Measurements from ENCODE around the gene BORCS5. TPM values are rescaled to one million over a fixed set of nuclear protein-coding genes. Genes with fewer than 3 reads are reported as not detected.
"Not testable (repeated sequence)": the region's sequence is repeated elsewhere in the genome, so short reads cannot be mapped to it uniquely, and the experiment has no call there.

The BORCS5 gene
- 6.4 and 10.0 TPM in 2 replicates for total RNA-seq (2014; rRNA removed; shearing (Covaris generic); ENCODE audit: low replicate concordance)

GRCh38 chr12:12356896-12357718 is at the start of gene BORCS5:
Gene BORCS5 (plus strand): TSS chr12:12357078. CDS start chr12:12357452, 374 bp downstream.
- no peaks in the 10 kb centered on the region for H3K9me2 ChIP-seq (replicated peaks; ENCODE audit: insufficient read depth, low read length)
- H3K9ac ChIP-seq (ENCODE audit: low read length), result peak within 1 kb of the TSS; percentile 92
- H3K4me2 ChIP-seq (ENCODE audit: low read depth, low read length, poor library complexity, severe bottlenecking), result peak within 1 kb of the TSS; percentile 86
- H2AFZ ChIP-seq (ENCODE audit: low read length), result peak within 1 kb of the TSS; percentile 90
- H3K27me3 ChIP-seq (ENCODE audit: low read length), result no peaks in the 10 kb centered on the region
- H3K4me3 ChIP-seq (ENCODE audit: low read length), result peak within 1 kb of the TSS; percentile 88
- H3K79me2 ChIP-seq (ENCODE audit: low read length), result peaks cover 13% of the 10 kb centered on the region; the same call in 1 of the 2 replicates
- no peaks in the 10 kb centered on the region for H3K36me3 ChIP-seq (ENCODE audit: insufficient read depth, low read length)
- DNase-seq, result peak; percentile 99
- peaks cover 20% of the 10 kb centered on the region for H3K4me1 ChIP-seq (ENCODE audit: low read length)
- no peaks in the 10 kb centered on the region; the same call in 1 of the 2 replicates for H4K20me1 ChIP-seq (ENCODE audit: insufficient read depth, low read depth, low read length)
- H3K27ac ChIP-seq (ENCODE audit: low read length), result peak within 1 kb of the TSS; percentile 82
- H3K9me3 ChIP-seq (ENCODE audit: low read length), result no peaks in the 10 kb centered on the region

- not testable (repeated sequence) for H3K27me3 ChIP-seq (ENCODE audit: low read length); H3K4me3 ChIP-seq (ENCODE audit: low read length); H3K79me2 ChIP-seq (ENCODE audit: low read length); H3K9me2 ChIP-seq (replicated peaks; ENCODE audit: insufficient read depth, low read length); H3K9ac ChIP-seq (ENCODE audit: low read length); H3K36me3 ChIP-seq (ENCODE audit: insufficient read depth, low read length); H3K4me1 ChIP-seq (ENCODE audit: low read length); H4K20me1 ChIP-seq (ENCODE audit: insufficient read depth, low read depth, low read length); DNase-seq; H2AFZ ChIP-seq (ENCODE audit: low read length); H3K4me2 ChIP-seq (ENCODE audit: low read depth, low read length, poor library complexity, severe bottlenecking); H3K9me3 ChIP-seq (ENCODE audit: low read length); H3K27ac ChIP-seq (ENCODE audit: low read length)
Observed at GRCh38 chr12:12310695-12311094, 46.2 kb upstream of the BORCS5 start.

- Histone ChIP-seq H3K4me1 (ENCODE audit: low read length) (no peaks in the 10 kb centered on the region), H3K4me3 (ENCODE audit: low read length) (no peak overlapping the region), H3K9ac (ENCODE audit: low read length) (no peak overlapping the region), H3K27ac (ENCODE audit: low read length) (no peak overlapping the region), H3K36me3 (ENCODE audit: insufficient read depth, low read length) (no peaks in the 10 kb centered on the region), H2AFZ (ENCODE audit: low read length) (no peak overlapping the region), H3K27me3 (ENCODE audit: low read length) (no peaks in the 10 kb centered on the region), H3K4me2 (ENCODE audit: low read depth, low read length, poor library complexity, severe bottlenecking) (no peak overlapping the region), H3K9me3 (ENCODE audit: low read length) (no peaks in the 10 kb centered on the region), H3K79me2 (ENCODE audit: low read length) (no peaks in the 10 kb centered on the region), H3K9me2 (replicated peaks; ENCODE audit: insufficient read depth, low read length) (no peaks in the 10 kb centered on the region), H4K20me1 (ENCODE audit: insufficient read depth, low read depth, low read length) (no peaks in the 10 kb centered on the region)
- DNase-seq, result no peak
Observed at GRCh38 chr12:12315838-12316237, 41.0 kb upstream of the BORCS5 start.

- no peak for DNase-seq
- Histone ChIP-seq H3K9me2 (replicated peaks; ENCODE audit: insufficient read depth, low read length) (no peaks in the 10 kb centered on the region), H3K27ac (ENCODE audit: low read length) (no peak overlapping the region), H3K9ac (ENCODE audit: low read length) (no peak overlapping the region), H2AFZ (ENCODE audit: low read length) (no peak overlapping the region), H3K79me2 (ENCODE audit: low read length) (no peaks in the 10 kb centered on the region), H3K4me3 (ENCODE audit: low read length) (no peak overlapping the region), H3K36me3 (ENCODE audit: insufficient read depth, low read length) (no peaks in the 10 kb centered on the region), H3K4me1 (ENCODE audit: low read length) (no peaks in the 10 kb centered on the region), H4K20me1 (ENCODE audit: insufficient read depth, low read depth, low read length) (no peaks in the 10 kb centered on the region), H3K9me3 (ENCODE audit: low read length) (no peaks in the 10 kb centered on the region), H3K4me2 (ENCODE audit: low read depth, low read length, poor library complexity, severe bottlenecking) (no peak overlapping the region), H3K27me3 (ENCODE audit: low read length) (no peaks in the 10 kb centered on the region)
Observed at GRCh38 chr12:12319451-12320183, 37.3 kb upstream of the BORCS5 start.

- Histone ChIP-seq H4K20me1 (ENCODE audit: insufficient read depth, low read depth, low read length) (no peaks in the 10 kb centered on the region), H3K4me1 (ENCODE audit: low read length) (no peaks in the 10 kb centered on the region), H2AFZ (ENCODE audit: low read length) (no peak overlapping the region), H3K9me3 (ENCODE audit: low read length) (no peaks in the 10 kb centered on the region), H3K79me2 (ENCODE audit: low read length) (no peaks in the 10 kb centered on the region), H3K9ac (ENCODE audit: low read length) (no peak overlapping the region), H3K4me2 (ENCODE audit: low read depth, low read length, poor library complexity, severe bottlenecking) (no peak overlapping the region), H3K4me3 (ENCODE audit: low read length) (no peak overlapping the region), H3K27ac (ENCODE audit: low read length) (no peak overlapping the region), H3K36me3 (ENCODE audit: insufficient read depth, low read length) (no peaks in the 10 kb centered on the region), H3K9me2 (replicated peaks; ENCODE audit: insufficient read depth, low read length) (no peaks in the 10 kb centered on the region), H3K27me3 (ENCODE audit: low read length) (no peaks in the 10 kb centered on the region)
- DNase-seq, result no peak
Observed at GRCh38 chr12:12323118-12323517, 33.8 kb upstream of the BORCS5 start.

- Histone ChIP-seq H3K9me2 (replicated peaks; ENCODE audit: insufficient read depth, low read length) (no peaks in the 10 kb centered on the region), H3K9ac (ENCODE audit: low read length) (no peak overlapping the region), H4K20me1 (ENCODE audit: insufficient read depth, low read depth, low read length) (no peaks in the 10 kb centered on the region), H3K27ac (ENCODE audit: low read length) (no peak overlapping the region), H3K4me2 (ENCODE audit: low read depth, low read length, poor library complexity, severe bottlenecking) (no peak overlapping the region), H2AFZ (ENCODE audit: low read length) (no peak overlapping the region), H3K4me3 (ENCODE audit: low read length) (no peak overlapping the region), H3K4me1 (ENCODE audit: low read length) (no peaks in the 10 kb centered on the region), H3K36me3 (ENCODE audit: insufficient read depth, low read length) (no peaks in the 10 kb centered on the region), H3K79me2 (ENCODE audit: low read length) (no peaks in the 10 kb centered on the region), H3K27me3 (ENCODE audit: low read length) (no peaks in the 10 kb centered on the region), H3K9me3 (ENCODE audit: low read length) (no peaks in the 10 kb centered on the region)
- no peak for DNase-seq
Observed at GRCh38 chr12:12323591-12323990, 33.3 kb upstream of the BORCS5 start.

GRCh38 chr12:12326262-12326661 is 30.6 kb upstream of the BORCS5 start:
- Histone ChIP-seq H3K27me3 (ENCODE audit: low read length) (no peaks in the 10 kb centered on the region), H3K27ac (ENCODE audit: low read length) (no peak overlapping the region), H3K9me2 (replicated peaks; ENCODE audit: insufficient read depth, low read length) (no peaks in the 10 kb centered on the region), H3K4me3 (ENCODE audit: low read length) (no peak overlapping the region), H3K9me3 (ENCODE audit: low read length) (no peaks in the 10 kb centered on the region), H4K20me1 (ENCODE audit: insufficient read depth, low read depth, low read length) (no peaks in the 10 kb centered on the region), H3K9ac (ENCODE audit: low read length) (no peak overlapping the region), H3K4me2 (ENCODE audit: low read depth, low read length, poor library complexity, severe bottlenecking) (no peak overlapping the region), H3K79me2 (ENCODE audit: low read length) (no peaks in the 10 kb centered on the region), H3K4me1 (ENCODE audit: low read length) (no peaks in the 10 kb centered on the region), H2AFZ (ENCODE audit: low read length) (no peak overlapping the region), H3K36me3 (ENCODE audit: insufficient read depth, low read length) (no peaks in the 10 kb centered on the region)
- DNase-seq, result no peak

- Histone ChIP-seq H2AFZ (ENCODE audit: low read length) (peak overlapping the region; percentile 66; the same call in 1 of the 2 replicates), H3K4me1 (ENCODE audit: low read length) (no peaks in the 10 kb centered on the region), H3K27me3 (ENCODE audit: low read length) (no peaks in the 10 kb centered on the region)
Observed at GRCh38 chr12:12327802-12328201, 29.1 kb upstream of the BORCS5 start.

More at GRCh38 chr12:12327802-12328201, 29.1 kb upstream of the BORCS5 start:
- Histone ChIP-seq H3K9me3 (ENCODE audit: low read length) (no peaks in the 10 kb centered on the region), H4K20me1 (ENCODE audit: insufficient read depth, low read depth, low read length) (no peaks in the 10 kb centered on the region), H3K4me3 (ENCODE audit: low read length) (no peak overlapping the region), H3K9ac (ENCODE audit: low read length) (no peak overlapping the region), H3K27ac (ENCODE audit: low read length) (no peak overlapping the region), H3K36me3 (ENCODE audit: insufficient read depth, low read length) (no peaks in the 10 kb centered on the region), H3K79me2 (ENCODE audit: low read length) (no peaks in the 10 kb centered on the region), H3K9me2 (replicated peaks; ENCODE audit: insufficient read depth, low read length) (no peaks in the 10 kb centered on the region), H3K4me2 (ENCODE audit: low read depth, low read length, poor library complexity, severe bottlenecking) (no peak overlapping the region)
- peak; percentile 86 for DNase-seq

Data from Karpas-422 (cell line).